ENCODE results near the gene AADACL3.

- no peak for TF ChIP-seq POLR2A (IDR thresholded peaks at IDR 0.05; ENCODE audit: low read length)
- TF ChIP-seq GATA1 (IDR thresholded peaks at IDR 0.05; ENCODE audit: low read depth, low read length) = no peak
These were observed 61.1 kb downstream of the AADACL3 start for GRCh38 chr1:12776801-12777557.
